HL-60 (cell line): ENCODE measurements around the gene VCX.

ENCODE experiments used
- DNase-seq, 2 experiments: peaks; one replicate each; pipeline ENCODE4 v3.0.0-alpha.2; 2010 to 2020; ENCODE audit warnings: low read depth in 1 of 2, low spot score in 1 of 2
- H3K27ac ChIP-seq: fragments of 250-450 bp; sonication (Bioruptor Pico); replicated peaks from 2 replicates; pipeline ENCODE4 v1.5.1; 2020; ENCODE audit warnings: mild to moderate bottlenecking, moderate library complexity
- H3K27me3 ChIP-seq: fragments of 250-450 bp; sonication (Bioruptor Pico); 2 replicates; pipeline ENCODE4 v1.5.1; 2021; ENCODE audit warnings: mild to moderate bottlenecking, moderate library complexity; ENCODE audit not compliant: insufficient read depth, poor library complexity, severe bottlenecking
- H3K4me3 ChIP-seq: replicated peaks from 2 replicates; pipeline ENCODE4 v1.5.1; 2011; ENCODE audit warnings: mild to moderate bottlenecking, control low read depth, low read length; ENCODE audit not compliant: insufficient read depth
- GABPA ChIP-seq: IDR thresholded peaks from 2 replicates; pipeline ENCODE4 v1.6.1; 2012; ENCODE audit warnings: low read depth
- POLR2AphosphoS5 ChIP-seq: IDR thresholded peaks from 2 replicates; pipeline ENCODE4 v1.6.1; 2012; ENCODE audit warnings: low read depth
- SPI1 ChIP-seq: IDR thresholded peaks from 2 replicates; pipeline ENCODE4 v1.6.1; 2012; ENCODE audit warnings: low read depth, mild to moderate bottlenecking, borderline replicate concordance
- TF ChIP-seq, protein P1 (sequence below): IDR thresholded peaks from one replicate; pipeline ENCODE4 v1.5.1; 2011; ENCODE audit warnings: low read length, control low read depth, inconsistent platforms; ENCODE audit not compliant: insufficient read depth
- TF ChIP-seq, protein P2 (sequence below): IDR thresholded peaks from 2 replicates; pipeline ENCODE4 v1.6.1; 2012; ENCODE audit warnings: low read depth; ENCODE audit not compliant: insufficient replicate concordance

VCX gene

DNA sequence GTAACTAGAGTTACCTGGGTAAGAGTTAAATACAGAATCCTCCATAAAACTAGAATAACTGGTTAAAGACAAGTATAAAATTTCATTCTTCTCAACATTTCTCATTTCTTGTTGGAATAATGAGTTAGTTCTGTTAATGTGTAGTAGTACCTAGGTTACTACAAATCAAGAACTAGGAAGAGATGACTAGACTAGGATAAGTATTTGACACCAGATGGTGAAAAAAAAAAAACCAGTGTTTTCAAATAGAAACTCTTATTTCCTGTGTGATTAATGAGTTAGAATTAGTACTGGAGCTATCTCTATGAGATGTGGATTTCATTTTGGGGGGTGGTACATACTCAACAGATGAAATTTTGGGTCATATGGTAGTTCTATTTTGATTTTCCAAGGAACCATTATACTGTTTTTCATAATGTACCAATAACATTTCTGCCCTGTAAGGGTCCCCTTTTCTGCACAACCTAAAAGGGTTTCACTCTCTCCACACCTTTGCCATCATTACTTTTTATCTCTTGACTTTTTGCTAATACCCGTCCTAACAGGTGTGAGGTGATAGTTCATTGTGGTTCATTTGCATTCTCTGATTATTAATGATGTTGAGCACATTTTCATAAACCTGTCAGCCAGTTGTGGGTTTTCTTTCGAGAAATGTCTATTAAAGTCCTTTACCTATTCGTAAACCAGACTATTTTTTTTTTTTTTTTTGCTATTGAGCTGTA, 1.7 kb upstream of the VCX start:
- H3K27ac ChIP-seq, result no peak overlapping the region
- TF ChIP-seq, protein P1, sequence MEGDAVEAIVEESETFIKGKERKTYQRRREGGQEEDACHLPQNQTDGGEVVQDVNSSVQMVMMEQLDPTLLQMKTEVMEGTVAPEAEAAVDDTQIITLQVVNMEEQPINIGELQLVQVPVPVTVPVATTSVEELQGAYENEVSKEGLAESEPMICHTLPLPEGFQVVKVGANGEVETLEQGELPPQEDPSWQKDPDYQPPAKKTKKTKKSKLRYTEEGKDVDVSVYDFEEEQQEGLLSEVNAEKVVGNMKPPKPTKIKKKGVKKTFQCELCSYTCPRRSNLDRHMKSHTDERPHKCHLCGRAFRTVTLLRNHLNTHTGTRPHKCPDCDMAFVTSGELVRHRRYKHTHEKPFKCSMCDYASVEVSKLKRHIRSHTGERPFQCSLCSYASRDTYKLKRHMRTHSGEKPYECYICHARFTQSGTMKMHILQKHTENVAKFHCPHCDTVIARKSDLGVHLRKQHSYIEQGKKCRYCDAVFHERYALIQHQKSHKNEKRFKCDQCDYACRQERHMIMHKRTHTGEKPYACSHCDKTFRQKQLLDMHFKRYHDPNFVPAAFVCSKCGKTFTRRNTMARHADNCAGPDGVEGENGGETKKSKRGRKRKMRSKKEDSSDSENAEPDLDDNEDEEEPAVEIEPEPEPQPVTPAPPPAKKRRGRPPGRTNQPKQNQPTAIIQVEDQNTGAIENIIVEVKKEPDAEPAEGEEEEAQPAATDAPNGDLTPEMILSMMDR, result no peak
- TF ChIP-seq POLR2AphosphoS5 (no peak), SPI1 (no peak), GABPA (no peak)
- TF ChIP-seq, protein P2, sequence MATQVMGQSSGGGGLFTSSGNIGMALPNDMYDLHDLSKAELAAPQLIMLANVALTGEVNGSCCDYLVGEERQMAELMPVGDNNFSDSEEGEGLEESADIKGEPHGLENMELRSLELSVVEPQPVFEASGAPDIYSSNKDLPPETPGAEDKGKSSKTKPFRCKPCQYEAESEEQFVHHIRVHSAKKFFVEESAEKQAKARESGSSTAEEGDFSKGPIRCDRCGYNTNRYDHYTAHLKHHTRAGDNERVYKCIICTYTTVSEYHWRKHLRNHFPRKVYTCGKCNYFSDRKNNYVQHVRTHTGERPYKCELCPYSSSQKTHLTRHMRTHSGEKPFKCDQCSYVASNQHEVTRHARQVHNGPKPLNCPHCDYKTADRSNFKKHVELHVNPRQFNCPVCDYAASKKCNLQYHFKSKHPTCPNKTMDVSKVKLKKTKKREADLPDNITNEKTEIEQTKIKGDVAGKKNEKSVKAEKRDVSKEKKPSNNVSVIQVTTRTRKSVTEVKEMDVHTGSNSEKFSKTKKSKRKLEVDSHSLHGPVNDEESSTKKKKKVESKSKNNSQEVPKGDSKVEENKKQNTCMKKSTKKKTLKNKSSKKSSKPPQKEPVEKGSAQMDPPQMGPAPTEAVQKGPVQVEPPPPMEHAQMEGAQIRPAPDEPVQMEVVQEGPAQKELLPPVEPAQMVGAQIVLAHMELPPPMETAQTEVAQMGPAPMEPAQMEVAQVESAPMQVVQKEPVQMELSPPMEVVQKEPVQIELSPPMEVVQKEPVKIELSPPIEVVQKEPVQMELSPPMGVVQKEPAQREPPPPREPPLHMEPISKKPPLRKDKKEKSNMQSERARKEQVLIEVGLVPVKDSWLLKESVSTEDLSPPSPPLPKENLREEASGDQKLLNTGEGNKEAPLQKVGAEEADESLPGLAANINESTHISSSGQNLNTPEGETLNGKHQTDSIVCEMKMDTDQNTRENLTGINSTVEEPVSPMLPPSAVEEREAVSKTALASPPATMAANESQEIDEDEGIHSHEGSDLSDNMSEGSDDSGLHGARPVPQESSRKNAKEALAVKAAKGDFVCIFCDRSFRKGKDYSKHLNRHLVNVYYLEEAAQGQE, result no peak

DNA sequence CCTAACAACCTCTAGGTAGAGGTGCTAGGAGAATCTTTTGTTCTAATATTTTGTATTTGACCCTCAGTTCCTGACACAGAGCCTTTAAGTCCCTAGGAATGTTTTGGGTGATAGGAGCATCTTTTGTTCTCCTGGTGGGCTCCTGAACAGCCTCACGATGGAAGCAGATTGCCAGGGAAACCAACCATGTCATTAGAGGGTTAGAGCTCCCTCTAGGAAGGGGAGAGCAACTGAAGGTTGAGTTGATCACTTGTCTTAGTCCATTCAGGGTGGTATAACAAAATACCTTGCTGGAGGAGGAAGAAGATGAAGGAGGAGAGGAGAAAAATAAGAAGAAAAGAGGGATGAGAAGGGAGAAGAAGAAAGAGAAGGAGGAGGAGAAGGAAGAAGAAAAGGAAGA, 9.2 kb downstream of the VCX start:
- no peaks in the 10 kb centered on the region for H3K27me3 ChIP-seq
- no peak overlapping the region for H3K27ac ChIP-seq
- DNase-seq, result no peak
- H3K4me3 ChIP-seq, result no peak overlapping the region
- TF ChIP-seq, protein P1, result no peak
- TF ChIP-seq GABPA, result no peak
- TF ChIP-seq, protein P2, result no peak
- no peak for TF ChIP-seq SPI1
- TF ChIP-seq POLR2AphosphoS5, result no peak

More for the DNA sequence above, 1.7 kb upstream of the VCX start:
- H3K4me3 ChIP-seq, result no peak overlapping the region
- no peaks in the 10 kb centered on the region for H3K27me3 ChIP-seq
- no peak for DNase-seq

DNA sequence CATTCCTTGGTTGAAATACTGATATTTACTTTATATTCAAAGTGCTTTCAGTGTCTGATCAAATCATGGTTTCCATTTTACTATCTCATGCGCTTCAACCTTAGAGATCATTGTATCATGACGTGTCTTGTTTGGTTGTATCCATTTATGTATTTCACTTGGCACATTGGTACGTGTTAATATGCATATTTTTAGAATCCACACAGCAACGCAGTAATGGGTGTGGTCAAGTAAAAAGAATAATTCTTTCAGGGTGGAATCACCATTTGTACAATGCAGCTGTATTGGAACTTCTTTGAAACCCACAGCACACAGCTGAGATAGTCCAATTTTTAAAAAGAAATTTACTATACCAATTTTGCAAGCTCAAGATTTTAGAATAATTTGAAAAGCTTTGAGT, 29.1 kb downstream of the VCX start:
- no peaks in the 10 kb centered on the region for H3K27me3 ChIP-seq
- H3K27ac ChIP-seq, result no peak overlapping the region
- H3K4me3 ChIP-seq, result no peak overlapping the region
- DNase-seq, result no peak
- TF ChIP-seq POLR2AphosphoS5, result no peak
- TF ChIP-seq, protein P2, result no peak
- no peak for TF ChIP-seq SPI1
- TF ChIP-seq GABPA, result no peak
- TF ChIP-seq, protein P1, result no peak
